Brain microvascular endothelial cell (primary cell): ENCODE results near the gene UBXN2A.

Experiments used
- DNase-seq: peaks from one replicate; pipeline ENCODE4 v3.0.0-alpha.2; 2020
- H3K27ac ChIP-seq: fragments of 250-450 bp; sonication (Bioruptor Pico); 2 replicates; pipeline ENCODE4 v1.5.1; 2020; ENCODE audit warnings: mild to moderate bottlenecking, moderate library complexity
- H3K27me3 ChIP-seq: fragments of 250-450 bp; sonication (Bioruptor Pico); replicated peaks from 2 replicates; pipeline ENCODE4 v1.5.1; 2020; ENCODE audit warnings: mild to moderate bottlenecking
- H3K36me3 ChIP-seq: fragments of 250-450 bp; sonication (Bioruptor Pico); replicated peaks from 2 replicates; pipeline ENCODE4 v1.5.1; 2020; ENCODE audit warnings: mild to moderate bottlenecking
- H3K4me3 ChIP-seq: 2 replicates; pipeline ENCODE4 v1.5.1; 2011; ENCODE audit warnings: low read depth, mild to moderate bottlenecking, control low read depth, low read length, moderate library complexity
- CTCF ChIP-seq: IDR thresholded peaks from 2 replicates; pipeline ENCODE4 v1.5.1; 2011; ENCODE audit warnings: low read depth, mild to moderate bottlenecking, moderate library complexity, low read length, control low read depth, inconsistent platforms; ENCODE audit errors: missing control alignments
- in situ Hi-C: cut with HindIII; loops from 2 replicates; pipeline ENCODE4 v1.10.0; 2017; ENCODE audit warnings: low sequenced_read_pairs, low pct_ligation_motif_present

UBXN2A gene

GRCh38 chr2:24022975-24023575, 82.8 kb downstream of the UBXN2A start:
- TF ChIP-seq CTCF, result no peak
- DNase-seq, result no peak
- Histone ChIP-seq H3K36me3 (peaks cover 4% of the 10 kb centered on the region), H3K27ac (no peak overlapping the region), H3K4me3 (no peak overlapping the region), H3K27me3 (no peaks in the 10 kb centered on the region)
- in situ Hi-C loops, result no loop called here

- H3K36me3 ChIP-seq, result peaks cover 4% of the 10 kb centered on the region
- peak; percentile 86 for TF ChIP-seq CTCF
Measured at GRCh38 chr2:24024018-24024417, 83.8 kb downstream of the UBXN2A start.

GRCh38 chr2:24024996-24025663, 84.9 kb downstream of the UBXN2A start:
- no peak overlapping the region for H3K4me3 ChIP-seq
- TF ChIP-seq CTCF, result no peak
- no peak for DNase-seq
- no peak overlapping the region for H3K27ac ChIP-seq
- H3K36me3 ChIP-seq, result peaks cover 9% of the 10 kb centered on the region
- in situ Hi-C loops, result no loop called here
- H3K27me3 ChIP-seq, result no peaks in the 10 kb centered on the region

More at GRCh38 chr2:24024018-24024417, 83.8 kb downstream of the UBXN2A start:
- Histone ChIP-seq H3K27ac (no peak overlapping the region), H3K27me3 (no peaks in the 10 kb centered on the region), H3K4me3 (no peak overlapping the region)
- in situ Hi-C loops, result no loop called here
- DNase-seq, result peak; percentile 55

GRCh38 chr2:24026233-24026632, 86.0 kb downstream of the UBXN2A start:
- Histone ChIP-seq H3K4me3 (no peak overlapping the region), H3K27me3 (no peaks in the 10 kb centered on the region), H3K27ac (no peak overlapping the region), H3K36me3 (peaks cover 19% of the 10 kb centered on the region)
- no peak for DNase-seq
- no peak for TF ChIP-seq CTCF
- in situ Hi-C loops, result no loop called here

GRCh38 chr2:24038786-24039499, 98.7 kb downstream of the UBXN2A start:
- no peak for DNase-seq
- no peak for TF ChIP-seq CTCF
- Histone ChIP-seq H3K27me3 (no peaks in the 10 kb centered on the region), H3K4me3 (no peak overlapping the region), H3K27ac (no peak overlapping the region), H3K36me3 (peaks cover 14% of the 10 kb centered on the region)
- in situ Hi-C loops, result no loop called here
